GM19452 (cell line): ENCODE measurements around the gene NDOR1.
"Not testable (repeated sequence)": the region's sequence is repeated elsewhere in the genome, so short reads cannot be mapped to it uniquely, and the experiment has no call there.

ENCODE experiments used
- ATAC-seq: cut with Tn5 transposase; IDR thresholded peaks from one replicate; pipeline ENCODE4 v1.9.1; 2021; ENCODE audit not compliant: unreplicated experiment

Gene NDOR1

DNA sequence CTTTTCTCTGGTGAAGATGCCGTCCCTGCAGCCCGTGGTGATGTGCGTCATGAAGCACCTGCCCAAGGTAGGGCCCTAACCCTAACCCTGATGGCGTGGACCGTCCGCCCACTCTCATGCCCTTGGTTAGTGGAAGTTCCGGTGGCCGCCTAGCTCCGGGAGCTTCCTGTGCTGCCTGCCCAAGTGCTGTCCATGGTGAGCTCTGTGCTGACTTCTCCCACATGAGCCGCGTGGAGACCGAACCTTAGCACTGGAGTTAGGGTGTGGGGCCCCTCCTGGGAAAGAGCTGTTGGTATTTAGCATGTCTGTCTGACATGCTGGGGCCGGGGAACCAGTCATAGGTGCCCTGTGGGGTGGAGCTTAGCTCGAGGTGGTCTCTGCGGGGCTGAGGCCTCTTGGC lies 50.9 kb downstream of the NDOR1 start:
- no peak for ATAC-seq

DNA sequence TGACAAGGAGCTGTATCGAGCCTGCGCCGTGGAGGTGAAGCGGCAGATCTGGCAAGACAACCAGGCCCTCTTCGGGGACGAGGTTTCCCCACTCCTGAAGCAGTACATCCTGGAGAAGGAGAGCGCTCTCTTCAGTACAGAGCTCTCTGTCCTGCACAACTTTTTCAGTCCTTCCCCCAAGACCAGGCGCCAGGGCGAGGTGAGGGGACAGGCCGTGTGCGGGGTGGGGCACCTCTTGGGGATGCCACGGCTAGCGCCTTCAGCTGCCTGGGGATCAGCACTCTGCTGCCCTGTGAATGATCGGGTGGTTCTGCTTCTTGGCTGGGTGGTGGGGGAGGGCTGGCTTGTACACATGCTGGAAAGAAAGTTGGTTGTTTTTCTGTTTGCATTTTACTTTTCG lies 51.4 kb downstream of the NDOR1 start:
- no peak for ATAC-seq

DNA sequence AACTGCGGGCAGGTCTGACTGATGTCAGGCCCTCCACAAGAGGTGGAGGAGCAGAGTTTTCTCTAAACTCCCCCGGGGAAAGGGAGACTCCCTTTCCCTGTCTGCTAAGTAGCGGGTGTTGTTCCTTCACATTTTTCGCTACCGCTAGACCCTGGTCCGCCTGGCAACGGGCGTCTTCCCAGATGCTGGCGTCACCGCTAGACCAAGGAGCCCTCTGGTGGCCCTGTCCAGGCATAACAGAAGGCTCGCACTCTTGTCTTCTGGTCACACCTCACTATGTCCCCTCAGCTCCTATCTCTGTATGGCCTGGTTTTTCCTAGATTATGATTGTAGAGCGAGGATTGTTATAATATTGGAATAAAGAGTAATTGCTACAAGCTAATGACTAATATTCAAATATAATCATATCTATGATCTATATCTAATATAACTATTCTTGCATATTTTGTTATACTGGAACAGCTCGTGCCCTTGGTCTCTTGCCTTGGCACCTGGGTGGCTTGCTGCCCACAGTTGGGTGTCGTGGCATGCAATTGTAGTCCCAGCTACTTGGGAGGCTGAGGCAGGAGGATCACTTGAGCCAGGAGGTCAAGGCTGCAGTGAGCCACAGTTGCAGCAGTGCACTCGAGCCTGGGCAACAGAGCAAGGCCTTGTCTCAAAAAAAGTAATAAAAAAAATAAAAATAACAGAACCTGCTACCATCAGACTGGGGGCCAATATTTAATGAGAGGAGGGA lies 56.8 kb downstream of the NDOR1 start:
- ATAC-seq: not testable (repeated sequence)

DNA sequence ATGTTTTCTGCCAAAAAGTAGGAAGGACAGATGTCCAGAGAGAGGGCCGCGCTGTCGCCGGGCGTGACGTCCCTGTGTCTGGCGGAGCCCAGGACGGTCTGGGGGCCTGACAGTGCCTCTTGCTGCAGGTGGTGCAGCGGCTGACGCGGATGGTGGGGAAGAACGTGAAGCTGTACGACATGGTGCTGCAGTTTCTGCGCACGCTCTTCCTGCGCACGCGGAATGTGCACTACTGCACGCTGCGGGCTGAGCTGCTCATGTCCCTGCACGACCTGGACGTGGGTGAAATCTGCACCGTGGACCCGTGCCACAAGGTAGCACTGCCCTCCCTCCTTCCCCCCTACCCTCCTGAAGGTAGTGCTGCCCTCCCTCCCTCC lies 57.4 kb downstream of the NDOR1 start:
- ATAC-seq: no peak

DNA sequence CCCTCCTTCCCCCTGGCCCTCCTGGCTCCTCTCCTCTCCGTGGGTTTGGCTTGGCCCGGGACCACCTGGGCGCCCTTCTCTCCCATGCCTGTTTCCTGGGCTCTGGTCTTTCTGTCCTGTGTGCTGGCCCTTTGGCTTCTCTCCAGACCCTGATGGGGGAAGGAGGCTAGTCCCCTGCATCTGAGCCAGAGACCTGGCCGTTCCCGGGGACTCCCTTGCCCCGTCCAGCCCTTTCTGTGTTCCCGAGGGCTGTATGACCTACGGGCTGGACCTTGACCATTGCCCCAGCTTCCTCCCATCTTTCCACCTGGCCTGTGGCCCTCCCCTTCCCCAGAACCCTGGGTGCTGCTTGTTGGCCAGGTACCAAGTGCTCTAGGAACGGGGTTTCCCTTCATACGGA lies 58.0 kb downstream of the NDOR1 start:
- no peak for ATAC-seq

DNA sequence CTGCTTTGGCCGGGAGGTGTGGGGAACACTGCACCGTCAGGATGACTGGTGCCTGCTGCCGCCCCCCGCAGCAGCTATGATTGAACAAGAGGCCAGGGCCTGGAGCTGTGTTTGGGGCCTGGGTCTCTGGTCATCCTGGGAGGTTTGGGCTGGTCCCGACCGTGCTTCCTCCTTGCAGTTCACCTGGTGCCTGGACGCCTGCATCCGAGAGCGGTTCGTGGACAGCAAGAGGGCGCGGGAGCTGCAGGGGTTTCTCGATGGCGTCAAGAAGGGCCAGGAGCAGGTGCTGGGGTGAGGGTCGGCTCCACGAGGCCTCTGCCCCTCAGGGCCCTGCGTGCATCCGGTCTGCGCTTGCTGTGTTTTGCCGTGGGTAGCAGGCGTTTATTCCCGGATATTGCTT lies 58.6 kb downstream of the NDOR1 start:
- no peak for ATAC-seq

DNA sequence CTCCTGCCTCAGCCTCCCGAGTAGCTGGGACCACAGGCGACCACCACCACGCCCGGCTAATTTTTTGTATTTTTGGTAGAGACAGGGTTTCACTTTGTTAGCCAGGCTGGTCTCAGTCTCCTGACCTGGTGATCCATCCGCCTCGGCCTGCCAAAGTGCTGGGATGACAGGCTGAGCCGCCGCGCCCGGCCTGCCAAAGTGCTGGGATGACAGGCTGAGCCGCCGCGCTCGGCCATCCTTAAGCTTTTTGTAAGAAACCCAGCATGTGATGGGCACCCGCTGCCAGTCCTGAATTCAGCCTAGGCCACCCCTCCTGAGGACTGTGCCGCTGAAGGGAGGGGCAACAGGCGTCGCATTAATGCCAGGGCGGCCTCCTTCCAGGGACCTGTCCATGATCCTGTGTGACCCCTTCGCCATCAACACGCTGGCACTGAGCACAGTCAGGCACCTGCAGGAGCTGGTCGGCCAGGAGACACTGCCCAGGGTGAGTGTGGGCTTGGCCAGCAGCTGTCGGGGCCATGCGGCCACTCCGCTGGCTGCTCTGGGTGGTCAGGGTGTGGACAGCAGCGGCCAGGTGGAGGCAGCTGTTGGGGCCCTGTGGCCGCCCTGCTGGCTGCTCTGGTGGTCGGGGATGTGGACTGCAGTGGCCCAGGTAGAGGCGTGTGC lies 60.1 kb downstream of the NDOR1 start:
- no peak for ATAC-seq

DNA sequence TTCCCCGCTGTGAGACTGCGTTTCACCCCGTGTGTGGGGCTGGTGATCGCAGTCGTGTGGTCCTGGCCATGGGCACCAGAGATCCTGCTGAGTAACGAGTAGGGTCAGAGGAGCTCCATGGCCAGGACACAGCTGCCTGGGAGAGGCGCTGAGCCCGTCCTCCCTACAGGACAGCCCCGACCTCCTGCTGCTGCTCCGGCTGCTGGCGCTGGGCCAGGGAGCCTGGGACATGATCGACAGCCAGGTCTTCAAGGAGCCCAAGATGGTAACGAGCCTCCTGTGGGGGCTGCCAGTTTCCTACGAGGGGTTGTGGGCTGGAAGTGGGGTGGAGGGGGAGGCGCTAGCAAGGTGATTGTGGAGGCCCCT lies 60.6 kb downstream of the NDOR1 start:
- ATAC-seq: no peak
